HG03520 (cell line): ENCODE measurements around the gene UNC80.

Experiments used
- ATAC-seq: cut with Tn5 transposase; IDR thresholded peaks from one replicate; pipeline ENCODE4 v1.9.1; 2021; ENCODE audit warnings: mild to moderate bottlenecking, moderate library complexity; ENCODE audit not compliant: unreplicated experiment

UNC80 gene

DNA sequence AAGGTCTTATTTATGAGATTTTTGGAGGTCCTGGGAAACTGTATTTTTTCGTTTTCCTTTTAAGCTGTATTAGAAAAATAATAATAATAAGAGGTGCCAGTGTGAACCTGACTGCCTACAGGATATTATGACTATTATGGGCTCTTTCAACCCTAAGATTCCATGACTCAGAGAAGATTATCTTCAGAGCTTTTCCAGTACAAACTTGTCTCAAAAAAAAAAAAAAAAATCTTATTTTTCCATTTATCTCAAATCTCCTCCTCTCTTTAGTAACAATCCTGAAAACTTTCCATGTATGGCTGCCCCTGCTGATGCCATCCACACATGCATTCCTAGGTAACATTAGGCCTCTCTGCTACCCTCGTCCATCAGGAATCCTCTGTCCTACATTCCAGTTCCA lies 194.1 kb downstream of the UNC80 start:
- no peak for ATAC-seq

DNA sequence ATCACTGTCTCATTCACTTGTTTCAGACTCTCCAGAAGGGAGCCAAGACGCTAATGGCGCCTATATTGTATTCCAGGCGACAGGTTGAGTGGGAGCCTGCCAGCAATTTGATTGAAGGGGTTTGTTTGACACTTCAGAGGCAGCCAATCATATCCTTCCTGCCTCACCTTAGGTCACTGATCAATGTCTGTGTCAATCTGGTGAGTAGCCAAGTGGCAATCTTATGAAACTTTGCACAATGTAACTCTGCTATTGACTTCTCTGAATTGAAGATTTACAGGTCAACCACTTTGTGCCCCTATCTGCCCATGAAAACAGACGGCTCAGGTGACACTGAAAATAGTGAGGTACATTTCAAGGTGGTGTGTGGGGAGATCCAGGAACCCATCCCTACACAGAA lies 198.1 kb downstream of the UNC80 start:
- ATAC-seq: no peak

- ATAC-seq: no peak
Measured at GRCh38 chr2:209970271-209970670, 198.6 kb downstream of the UNC80 start.

- ATAC-seq: no peak
Measured at GRCh38 chr2:209970711-209971110, 199.1 kb downstream of the UNC80 start.

DNA sequence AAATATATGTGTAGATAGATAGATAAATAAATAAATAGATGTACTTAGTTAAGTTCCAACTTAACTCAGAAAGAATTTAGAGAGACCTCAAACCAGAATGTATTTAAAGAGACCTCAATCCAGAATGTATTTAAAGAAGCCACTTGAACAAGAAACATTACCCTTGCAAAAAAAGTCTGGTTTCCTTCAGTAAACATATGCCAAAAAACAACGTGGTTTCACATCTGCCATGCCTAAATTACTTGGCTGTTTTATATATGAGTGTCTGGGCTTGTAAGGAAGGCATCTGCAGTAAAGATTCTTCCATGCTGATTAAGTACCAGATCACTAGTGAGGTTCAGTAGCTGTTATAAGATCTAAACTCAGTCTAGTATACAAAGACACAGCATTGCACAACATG lies 201.7 kb downstream of the UNC80 start:
- ATAC-seq: no peak

DNA sequence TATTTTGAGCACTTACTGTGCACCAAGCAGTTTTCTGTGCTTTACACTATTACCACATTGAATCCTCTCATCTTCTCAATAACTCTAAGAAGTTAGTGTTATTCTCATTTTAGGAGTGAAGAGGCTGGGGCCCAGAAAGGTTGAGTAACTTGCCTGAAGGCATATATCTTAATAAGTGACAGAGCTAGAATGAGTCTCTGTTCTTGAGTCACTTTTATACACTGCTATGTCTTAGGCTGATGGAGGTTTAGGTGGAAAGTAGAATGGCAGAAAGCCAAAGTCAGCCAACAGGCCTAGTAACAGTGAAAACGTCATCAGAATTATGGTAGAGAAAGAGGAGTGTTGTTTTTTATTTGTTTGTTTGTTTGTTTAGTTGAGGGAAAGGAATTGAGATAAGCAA lies 202.9 kb downstream of the UNC80 start:
- ATAC-seq: no peak

GRCh38 chr2:209976698-209977385 lies 205.2 kb downstream of the UNC80 start:
- ATAC-seq: peak; percentile 69

GRCh38 chr2:209977386-209978239 lies 206.0 kb downstream of the UNC80 start:
- ATAC-seq: no peak

DNA sequence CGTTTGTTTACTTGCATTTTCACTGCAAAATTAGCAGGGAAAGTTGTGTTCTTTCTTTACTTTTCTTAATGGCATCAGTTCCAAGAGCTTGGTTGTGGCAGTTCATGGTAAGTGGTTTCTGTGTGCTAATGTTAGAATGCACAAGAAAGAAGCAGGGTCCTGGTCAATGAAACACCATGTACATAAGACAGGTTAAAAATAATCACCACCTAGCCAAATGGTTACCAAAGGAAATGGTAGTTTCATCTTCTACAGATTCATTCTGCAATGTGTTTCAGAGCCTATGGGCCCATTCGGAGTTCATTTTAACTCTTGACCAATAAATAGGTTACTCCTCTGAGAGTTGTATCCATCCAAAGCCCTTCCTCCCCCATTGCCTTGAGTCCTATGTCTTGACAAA lies 212.7 kb downstream of the UNC80 start:
- ATAC-seq: no peak

- ATAC-seq: no peak
Measured at GRCh38 chr2:209985874-209986273, 214.2 kb downstream of the UNC80 start.

DNA sequence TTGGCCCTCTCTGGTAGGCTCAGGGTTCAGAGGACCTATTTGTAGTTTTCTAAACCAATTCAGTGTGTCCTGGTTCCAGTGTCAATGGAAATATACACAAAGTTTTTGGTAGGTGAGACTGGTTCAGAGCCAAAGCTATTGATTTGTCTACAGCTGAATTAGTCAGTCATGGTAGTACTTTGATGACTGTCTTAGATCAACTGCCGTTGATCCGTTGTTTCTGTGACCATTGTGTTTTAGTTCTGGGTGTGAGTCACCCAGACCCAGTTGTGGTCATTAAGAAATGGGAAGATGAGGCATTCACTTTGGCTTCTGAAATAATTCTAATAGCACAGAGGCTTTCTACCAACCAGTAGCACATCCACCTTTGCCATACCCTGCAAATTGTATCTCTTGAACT lies 214.8 kb downstream of the UNC80 start:
- ATAC-seq: no peak

DNA sequence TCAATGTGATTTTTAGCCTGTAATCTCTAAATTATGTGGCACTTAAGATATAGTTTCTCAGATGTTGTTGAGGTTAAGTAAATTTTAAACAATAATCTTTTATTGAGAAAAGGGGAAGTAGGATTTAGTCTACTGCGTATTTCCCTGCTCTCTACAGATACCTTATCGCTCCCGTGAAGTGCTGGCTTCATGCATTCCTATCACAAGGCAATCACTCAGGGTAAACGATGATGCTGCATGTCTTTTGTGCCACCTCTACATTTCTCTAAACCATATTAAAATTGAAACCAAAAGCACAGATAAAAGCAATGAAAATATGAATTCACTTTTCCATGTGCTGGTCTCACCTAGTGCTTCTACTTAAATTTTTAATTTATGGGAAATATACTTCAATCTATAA lies 216.4 kb downstream of the UNC80 start:
- no peak for ATAC-seq

DNA sequence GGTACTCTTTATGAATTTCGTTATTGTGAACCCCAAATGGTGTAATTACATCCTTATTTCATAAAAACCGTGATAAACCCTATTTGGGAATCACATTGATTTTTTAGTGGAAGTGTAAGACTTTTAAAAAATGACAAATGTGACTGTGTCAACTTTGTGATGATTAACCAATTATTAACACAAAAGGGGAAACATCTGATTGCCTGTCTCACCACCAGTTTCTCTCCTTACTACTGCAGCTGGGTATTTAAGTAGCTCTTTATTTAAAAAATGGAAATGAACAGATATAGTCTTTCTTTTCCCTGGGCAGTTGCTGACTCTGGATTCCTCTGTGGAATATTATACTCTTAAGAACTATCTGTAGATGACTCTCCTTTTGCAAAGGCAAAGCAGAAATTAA lies 219.2 kb downstream of the UNC80 start:
- no peak for ATAC-seq

DNA sequence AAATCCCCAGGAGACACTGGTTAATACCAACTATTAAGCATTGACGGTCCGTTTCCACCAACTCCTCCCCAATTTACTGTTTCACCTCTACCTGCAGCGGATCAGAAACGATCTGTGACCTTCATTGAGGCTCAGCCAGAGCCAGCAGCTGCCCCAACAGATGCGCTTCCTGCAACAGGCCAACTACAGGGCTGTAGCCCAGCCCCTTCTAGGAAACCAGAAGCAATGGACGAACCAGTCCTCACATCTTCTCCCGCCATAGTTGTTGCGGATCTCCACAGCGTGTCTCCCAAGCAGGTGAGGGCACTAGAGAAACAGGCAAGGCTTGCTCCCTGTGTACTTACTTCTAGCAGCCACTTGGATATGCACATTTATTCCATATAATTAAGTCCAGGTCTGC lies 222.3 kb downstream of the UNC80 start:
- ATAC-seq: no peak

DNA sequence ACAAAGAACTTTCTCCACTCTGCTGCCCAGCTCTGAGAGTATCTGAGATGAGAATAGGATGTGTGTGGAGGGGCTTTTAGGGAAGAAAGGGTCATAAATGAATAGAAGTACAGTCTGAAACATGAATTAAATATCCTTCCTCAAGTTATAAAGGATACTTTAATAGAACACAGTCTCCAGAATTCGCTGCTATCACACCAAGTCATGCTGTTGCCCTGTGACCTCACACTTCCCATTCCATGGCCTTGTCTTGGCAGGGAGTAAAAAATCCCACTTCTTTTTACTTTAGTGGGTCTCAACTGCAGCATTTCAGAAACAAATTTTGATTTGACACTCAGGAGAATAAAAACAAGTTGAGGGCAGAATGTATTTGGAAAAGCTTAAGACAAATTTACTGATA lies 227.0 kb downstream of the UNC80 start:
- no peak for ATAC-seq

DNA sequence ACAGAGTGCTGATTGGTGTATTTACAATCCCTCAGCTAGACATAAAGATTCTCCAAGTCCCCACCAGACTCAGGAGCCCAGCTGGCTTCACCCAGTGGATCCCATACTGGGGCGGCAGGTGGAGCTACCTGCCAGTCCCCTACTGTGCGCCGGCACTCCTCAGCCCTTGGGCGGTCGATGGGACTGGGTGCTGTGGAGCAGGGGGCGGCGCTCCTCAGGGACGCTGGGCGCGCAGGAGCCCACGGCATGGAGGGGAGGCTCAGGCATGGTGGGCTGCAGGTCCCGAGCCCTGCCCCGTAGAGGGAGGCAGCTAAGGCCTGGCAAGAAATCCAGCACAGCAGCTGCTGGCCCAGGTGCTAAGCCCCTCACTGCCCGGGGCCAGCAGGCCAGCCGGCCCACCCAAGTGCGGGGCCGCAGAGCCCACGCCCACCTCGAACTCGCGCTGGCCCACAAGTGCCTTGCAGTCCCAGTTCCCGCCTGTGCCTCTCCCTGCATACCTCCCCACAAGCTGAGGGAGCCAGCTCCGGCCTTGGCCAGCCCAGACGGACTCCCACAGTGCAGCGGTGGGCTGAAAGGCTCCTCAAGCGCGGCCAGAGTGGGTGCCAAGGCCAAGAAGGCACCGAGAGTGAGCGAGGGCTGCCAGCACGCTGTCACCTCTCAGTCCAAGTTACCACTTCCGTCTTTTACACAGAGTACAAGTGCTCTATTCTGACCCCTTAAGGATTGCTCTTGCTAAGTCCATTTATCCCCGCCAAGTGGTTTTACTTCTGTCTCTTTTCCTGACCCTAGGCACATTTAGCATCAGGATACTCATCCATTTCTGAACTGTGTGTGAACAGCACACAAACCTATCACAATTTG lies 229.1 kb downstream of the UNC80 start:
- ATAC-seq: no peak

DNA sequence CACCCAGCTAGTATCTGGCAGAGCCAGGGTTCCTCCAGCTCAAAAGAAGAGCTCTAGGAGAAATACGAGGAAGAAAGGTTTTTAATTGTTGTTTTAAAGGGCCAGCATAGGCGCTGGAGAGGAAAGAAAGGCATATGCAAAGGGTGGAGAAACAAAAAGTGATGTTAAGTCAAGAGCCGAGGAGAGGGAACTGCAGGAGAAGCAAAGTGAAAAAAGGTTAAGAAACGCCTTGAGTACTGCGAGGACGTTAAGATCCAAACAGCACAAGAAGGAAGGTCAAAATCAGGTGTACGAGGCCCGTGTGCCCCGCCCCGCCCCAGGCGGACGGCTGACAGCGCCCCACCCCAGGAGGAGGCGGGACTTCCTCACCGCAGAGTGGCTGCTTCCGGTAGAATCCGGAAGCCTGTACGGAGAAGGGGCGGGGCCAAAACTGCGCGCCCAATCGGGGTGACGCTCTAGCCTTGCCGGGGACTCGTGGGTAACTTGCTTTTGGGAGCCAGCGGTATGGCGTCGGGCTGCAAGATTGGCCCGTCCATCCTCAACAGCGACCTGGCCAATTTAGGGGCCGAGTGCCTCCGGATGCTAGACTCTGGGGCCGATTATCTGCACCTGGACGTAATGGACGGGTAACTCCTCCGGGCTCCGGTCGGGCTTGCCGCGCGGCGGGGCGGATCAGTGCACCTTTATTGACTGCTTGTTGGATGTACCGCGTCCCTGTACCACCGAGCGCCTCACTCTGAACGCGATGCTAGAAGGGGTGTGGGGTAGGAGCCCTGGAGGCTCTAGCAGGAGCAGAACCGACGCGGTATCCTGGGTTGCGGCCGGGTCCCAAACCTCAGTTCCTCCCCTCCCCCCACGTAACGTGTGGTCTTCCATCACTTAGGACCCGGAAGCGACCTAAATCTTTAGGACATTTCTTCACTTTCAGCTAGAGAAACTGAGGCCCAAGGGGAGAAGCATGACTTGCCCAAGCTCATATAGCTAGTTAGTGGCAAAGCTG lies 230.8 kb downstream of the UNC80 start, which contains the start of gene RPE:
Gene RPE (plus strand): TSS at position 481 of the 1,000 bp plus-strand sequence. CDS start 24 bp downstream, at position 505.
- ATAC-seq: peak; percentile 100

DNA sequence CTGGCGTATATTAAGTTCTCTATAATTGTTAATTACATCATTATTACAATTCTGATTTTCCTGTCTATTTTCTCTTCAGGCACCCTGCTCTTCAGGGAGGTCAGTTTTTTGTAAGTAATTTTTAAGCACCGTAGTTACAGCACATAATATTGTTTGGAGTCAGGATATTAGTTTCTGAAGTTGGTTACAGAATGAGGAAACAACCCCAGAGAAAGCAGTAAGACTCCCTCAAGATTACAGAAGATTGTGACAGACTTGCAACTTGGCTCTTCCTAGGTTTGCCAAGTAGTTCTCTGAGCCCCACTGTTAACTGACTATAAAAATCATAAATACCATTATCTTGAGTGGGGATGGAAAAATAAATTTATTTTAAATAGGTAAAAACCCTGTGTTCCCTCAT lies 231.7 kb downstream of the UNC80 start:
- no peak for ATAC-seq

GRCh38 chr2:210004881-210005280 lies 233.2 kb downstream of the UNC80 start:
- no peak for ATAC-seq

DNA sequence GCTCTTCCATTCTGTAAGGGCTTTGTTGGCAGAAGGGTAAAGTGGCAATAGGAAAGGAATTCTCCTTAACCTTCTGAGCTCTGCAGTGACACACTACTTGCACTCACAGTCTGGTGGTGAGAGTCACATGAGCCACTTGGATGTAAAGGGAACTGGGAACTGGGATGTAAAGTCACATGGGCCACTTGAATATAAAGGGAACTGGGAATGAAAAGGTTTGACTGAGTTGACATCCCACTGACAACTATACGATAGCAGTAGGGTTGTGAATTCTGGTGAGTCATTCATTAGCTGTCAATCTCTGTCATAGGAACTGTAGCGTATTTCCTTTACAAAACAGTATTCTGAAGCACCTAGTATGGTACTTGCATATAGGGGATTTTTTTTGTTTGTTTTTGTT lies 236.3 kb downstream of the UNC80 start:
- ATAC-seq: no peak
